HL-60/S4 treated with phorbol 12-myristate 13-acetate at 8.2 ng/mL for 4 days and 3 days (cell line): Measurements from ENCODE around the gene EIF3K.
"Not testable (repeated sequence)": the region's sequence is repeated elsewhere in the genome, so short reads cannot be mapped to it uniquely, and the experiment has no call there.

ENCODE experiments used
- in situ Hi-C: fragments of 300-500 bp; cut with MboI; formaldehyde crosslinking; loops from 2 replicates; pipeline ENCODE4 v1.15.0; 2022; ENCODE audit warnings: low sequenced_read_pairs

The EIF3K gene, protein sequence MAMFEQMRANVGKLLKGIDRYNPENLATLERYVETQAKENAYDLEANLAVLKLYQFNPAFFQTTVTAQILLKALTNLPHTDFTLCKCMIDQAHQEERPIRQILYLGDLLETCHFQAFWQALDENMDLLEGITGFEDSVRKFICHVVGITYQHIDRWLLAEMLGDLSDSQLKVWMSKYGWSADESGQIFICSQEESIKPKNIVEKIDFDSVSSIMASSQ

DNA sequence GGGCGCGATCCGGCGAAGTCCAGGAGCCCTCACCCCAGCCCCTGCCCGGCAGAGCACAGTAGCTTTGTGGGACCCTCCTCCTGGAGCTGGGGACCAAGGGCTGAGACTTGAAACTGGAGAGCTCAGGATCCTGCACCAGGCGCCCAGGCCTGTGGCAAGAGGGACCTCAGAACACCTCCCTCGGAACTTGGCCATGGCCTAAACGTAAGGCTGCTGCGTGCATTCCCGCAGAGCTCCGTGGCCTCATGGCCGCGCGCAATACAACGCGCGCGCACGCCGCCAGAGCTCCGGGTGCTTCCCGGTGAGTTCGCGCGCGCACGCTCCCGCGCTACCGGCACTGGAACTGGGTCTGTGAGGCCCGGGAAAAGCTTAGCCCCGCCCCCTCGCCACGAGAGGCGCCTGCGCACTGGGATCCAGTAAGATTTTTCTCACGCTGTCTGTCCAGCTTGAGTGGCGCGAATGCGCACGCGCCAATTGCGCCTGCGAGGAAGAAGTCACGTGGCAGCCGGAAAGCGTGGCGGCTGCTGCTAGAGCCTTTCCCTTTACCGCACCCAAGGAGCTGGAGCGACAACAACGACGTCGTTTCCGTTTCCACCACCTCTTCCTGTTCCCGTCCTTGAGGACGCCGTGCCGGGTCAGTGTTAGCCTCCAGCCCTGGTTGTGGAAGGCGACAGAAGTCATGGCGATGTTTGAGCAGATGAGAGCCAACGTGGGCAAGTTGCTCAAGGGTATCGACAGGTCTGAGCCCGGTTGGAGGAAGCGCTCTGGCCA lies at the start of gene EIF3K:
Gene EIF3K, plus strand, starts transcription at position 599 of the 771 bp plus-strand sequence. Its CDS starts 81 bp downstream, at position 680.
- in situ Hi-C loops, result no loop called here

DNA sequence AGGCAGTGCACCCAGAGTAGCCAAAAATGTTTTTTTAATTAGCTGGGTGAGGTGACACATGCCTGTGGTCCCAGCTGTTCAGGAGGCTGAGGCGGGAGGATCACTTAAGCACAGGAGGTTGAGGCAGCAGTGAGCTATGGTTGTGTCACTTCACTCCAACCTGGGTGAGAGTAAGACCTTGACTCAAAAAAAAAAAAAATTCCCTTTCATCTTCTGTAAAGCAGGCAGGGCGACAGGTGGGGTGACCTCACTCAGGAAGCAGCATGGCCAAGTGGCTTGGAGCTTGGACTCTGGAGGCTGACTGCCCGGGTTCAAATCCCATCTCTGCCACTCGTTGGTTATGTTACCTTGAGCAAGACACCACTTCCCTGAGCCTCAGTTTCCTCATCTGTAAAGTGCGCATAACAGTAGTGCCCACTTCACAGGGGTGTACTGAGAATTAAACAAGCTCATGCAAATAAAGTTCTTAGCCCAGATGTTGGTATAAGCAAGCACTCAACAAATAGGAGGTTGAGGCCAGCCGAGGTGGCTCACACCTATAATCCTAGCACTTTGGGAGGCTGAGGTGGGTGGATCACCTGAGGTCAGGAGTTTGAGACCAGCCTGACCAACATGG lies 49.5 kb upstream of the EIF3K start:
- in situ Hi-C loops, result no loop called here

DNA sequence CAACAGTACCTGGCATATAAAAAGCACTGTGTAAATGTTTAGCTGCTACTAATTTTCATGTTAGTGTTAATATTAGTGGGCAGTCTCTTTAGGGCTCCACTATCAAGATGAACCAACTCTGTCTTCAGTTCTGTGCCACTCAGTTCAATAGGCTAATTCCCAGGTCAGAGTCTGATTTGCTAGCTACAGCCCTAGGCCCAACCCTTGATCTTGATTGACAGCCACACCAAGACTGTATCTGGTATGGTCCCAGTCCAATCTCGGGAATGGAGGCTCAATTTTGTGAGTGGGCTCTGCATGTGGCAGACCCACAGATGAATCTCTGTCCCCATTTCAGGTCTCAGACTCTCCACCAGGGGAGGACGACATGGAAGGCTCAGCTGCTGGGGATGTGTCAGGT lies 47.3 kb upstream of the EIF3K start:
- in situ Hi-C loops, result no loop called here

DNA sequence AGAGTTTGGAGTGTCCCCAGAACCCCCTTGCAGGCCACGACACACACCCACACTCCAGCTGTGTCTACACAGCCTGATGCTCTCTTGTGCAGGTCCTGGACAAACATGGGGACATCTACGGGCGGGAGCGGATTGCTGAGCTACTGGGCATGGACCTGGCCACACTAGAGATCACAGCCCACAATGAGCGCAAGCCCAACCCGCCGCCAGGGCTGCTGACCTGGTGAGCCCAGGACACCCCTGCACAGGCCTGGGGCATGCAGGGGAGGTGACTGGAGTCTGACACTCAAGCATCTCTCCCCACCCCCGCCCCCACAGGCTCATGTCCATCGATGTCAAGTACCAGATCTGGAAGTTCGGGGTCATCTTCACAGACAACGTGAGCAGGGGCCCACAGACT lies 41.2 kb upstream of the EIF3K start:
- in situ Hi-C loops, result no loop called here

DNA sequence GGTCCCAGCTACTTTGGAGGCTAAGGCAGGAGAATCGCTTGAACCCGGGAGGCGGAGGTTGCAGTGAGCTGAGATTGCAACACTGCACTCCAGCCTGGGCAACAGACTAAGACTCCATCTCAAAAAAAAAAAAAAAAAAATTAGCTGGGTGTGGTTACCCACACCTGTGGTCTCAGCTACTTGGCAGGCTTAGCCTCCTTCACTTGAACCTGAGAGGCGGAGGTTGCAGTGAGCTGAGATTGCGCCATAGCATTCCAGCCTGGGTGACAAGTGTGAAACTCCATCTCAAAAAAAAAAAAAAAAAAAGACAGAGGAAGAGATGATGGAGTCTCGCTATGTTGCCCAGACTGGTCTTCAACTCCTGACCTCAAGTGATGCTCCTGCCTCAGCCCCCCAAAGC lies 39.7 kb upstream of the EIF3K start:
- in situ Hi-C loops, result not testable (repeated sequence)

DNA sequence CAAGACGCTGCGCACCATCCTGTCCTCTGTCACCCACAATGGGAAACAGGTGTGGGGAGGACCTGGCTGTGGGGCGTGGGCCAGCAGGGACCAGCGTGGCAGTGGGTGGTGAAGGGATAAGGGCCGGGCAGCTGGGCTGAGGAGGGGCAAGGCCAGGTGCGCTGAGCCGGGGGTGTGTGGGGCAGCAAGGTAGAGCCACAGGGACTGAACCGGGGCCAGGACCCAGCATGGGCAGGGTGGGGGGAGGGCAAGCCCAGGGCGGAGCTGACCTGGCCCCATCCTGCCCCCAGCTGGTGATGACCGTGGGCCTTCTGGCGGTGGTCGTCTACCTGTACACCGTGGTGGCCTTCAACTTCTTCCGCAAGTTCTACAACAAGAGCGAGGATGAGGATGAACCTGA lies 38.9 kb upstream of the EIF3K start:
- in situ Hi-C loops, result no loop called here

DNA sequence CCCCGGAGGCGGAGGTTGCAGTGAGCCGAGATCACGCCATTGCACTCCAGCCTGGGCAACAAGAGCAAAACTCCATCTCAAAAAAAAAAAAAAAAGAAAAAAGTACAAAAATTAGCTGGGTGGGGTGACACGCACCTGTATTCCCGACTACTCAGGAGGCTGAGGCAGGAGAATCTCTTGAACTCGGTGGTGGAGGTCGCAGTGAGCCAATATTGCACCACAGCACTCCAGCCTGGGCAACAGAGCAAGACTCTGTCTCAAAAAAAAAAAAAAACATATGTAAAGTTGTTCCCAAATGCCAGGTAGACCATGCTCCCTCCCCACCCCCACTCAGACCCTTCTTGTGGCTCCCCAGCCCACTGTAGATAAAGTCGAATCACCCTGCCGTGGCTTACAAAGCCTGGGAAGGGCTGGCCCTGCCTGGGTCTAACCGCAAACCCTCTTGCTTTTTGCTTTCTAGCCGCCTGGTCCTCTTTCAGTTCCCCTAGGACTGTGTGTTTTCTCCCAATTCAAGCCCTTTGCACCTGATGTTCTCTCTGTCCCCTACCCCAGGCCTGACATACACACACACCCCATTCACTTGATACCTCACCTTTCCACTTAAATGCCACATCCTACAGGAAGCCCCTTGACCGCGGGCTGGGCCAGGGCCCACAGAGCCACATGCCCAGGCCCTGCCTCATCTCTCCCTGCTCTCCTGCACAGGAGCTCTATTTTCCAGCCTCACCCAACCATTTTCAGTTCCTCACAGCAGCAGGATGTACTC lies 35.6 kb upstream of the EIF3K start:
- in situ Hi-C loops, result no loop called here

DNA sequence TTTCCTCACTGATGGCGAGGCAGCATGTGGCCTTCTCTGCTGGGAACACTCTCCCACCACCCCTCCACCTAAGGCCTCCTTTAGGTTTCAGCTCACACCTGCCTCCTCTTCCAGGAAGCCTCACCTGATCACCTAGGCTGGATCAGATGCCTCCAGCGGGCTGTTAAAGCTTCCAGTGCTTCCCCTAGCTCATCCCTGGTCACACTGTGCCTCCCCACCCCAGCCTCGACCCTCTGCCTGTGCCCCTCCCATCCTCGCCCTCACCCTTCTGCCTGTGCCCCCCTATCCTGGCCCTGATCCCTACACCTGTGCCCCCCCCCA lies 35.0 kb upstream of the EIF3K start:
- in situ Hi-C loops, result no loop called here

DNA sequence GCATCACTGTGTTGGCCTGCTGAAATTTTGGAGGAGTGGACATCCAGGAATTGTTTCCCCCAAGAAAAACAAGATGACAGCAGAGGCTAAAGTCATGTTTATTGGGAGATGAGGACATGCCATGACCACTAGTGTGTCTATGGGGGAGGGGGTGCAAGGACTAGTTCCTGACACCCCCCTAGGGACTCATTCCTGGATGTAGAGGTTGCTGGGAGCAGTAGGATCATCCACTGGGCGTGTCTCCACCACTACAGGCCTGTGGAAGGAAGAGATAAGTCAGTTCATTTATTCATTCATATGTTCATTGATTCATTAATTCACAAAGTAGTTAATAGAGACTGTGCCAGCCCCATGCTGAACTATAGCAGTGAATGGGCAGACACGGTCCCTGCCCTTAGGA lies 31.4 kb upstream of the EIF3K start:
- in situ Hi-C loops, result no loop called here

DNA sequence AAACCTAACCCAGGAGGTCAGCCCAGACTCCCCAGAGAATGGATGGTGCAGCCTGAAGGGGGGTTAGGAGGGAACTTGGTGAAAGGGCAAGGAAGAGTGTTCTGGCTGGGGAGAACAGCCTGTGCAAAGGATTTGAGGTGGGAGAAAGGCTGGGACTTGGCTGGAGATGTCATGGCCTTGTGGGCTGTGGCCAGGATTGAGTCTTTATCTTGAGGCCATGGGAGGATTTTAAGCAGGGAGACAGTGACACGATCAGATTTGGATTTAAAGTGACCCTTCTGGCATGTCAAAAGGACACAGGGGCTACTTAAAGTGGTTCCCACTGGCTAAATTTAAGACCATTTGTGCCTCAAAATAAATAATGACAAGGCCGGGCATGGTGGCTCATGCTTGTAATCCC lies 30.9 kb upstream of the EIF3K start:
- in situ Hi-C loops, result no loop called here

DNA sequence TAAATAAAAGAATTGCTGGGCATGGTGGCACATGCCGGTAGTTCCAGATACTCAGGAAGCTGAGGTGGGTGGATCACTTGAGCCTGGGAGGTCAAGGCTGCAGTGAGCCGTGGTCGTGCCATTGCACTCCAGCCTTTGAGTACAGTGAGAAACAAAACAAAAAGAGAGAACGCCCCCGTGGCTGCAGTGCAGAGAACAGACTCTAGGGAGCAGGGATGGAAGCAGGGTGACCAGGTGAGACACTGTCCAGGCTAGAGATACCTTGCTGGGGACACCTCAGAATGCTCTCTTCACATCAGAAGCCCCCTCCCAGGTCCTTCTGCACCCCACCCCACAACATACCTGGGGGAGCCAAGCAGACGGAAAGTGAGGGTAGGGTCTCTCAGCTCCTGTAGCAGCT lies 26.0 kb upstream of the EIF3K start:
- in situ Hi-C loops, result no loop called here

DNA sequence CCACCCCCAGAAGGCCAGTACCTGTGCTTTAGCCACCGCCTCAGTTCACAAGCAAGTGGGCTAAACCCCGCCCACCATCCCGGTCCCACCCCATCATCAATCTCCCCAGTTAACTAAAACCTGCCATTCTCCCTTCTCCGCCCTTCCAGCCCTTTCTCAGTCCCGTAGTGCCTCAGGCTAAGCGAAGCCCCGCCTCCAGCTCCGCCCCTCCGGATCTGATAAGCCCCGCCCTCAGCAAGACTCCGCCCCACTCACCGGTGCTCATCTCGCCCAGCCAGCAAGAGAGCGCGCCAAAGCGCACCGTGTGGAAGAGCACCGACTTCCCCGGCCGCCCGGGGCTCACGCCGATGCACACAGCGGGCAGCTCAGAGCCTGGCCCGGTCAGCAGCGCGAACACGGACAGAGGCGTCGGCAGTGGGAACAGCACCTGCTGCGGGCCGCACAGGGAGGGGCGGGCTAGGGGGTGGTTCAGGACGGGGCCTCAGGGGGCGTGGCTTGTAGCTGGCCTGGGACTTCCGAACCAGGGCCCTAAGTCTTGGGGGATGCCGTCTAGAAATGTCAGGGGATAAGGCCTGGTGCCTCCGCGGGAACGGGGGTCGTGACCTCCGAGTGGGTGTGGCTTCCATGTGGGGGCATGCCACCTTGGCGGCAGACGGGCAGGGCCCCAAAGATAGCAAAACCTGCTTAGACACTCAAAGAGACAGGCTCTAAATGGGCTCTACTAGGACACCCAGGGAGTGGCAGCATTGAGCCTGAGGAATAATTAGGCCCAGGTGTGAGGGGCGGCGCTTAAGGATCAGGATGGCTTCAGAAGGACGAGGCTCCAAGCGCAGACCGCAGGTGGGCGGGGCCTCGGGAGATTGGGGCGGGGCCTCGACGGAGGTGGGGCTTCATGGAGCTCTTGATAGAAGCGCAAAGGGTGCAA lies 22.7 kb upstream of the EIF3K start:
- in situ Hi-C loops, result no loop called here

DNA sequence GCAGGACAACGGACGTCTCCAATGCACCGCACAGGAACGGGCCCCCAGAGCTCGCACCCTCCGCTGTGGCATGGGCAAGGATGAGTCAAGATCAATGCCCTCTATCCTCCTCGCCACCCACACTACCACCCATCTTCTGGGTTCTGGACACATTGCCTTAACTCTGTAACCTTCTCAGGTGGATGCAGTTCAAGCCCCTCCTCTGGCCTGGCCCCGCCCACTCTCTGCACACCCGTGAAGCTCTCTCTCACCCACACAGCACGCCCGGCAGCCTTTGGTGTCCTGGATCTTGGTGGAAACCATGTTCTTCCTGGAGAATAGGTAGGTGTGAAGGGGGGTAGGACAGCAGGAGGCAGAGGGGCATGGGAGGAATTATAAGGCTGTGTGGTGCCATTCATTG lies 21.9 kb upstream of the EIF3K start:
- in situ Hi-C loops, result no loop called here

DNA sequence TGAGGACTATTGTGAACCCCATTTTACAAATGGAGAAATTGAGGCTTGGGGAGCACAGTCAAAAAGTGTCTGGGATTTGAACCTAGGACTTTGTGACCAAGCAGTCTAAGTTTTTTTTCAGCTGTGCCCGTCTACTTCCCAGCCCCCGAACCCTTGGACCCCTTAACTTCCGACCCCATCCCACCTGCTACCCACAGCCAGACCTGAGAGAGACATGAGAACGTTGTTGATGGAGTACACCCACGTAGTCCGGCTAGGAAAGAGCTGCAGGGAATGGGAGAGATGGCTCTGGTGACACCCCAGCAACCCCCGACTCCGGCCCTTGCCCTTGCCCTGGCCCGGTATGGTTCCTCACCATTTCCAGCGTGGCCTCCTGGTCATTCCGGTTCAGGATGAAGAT lies 19.3 kb upstream of the EIF3K start:
- in situ Hi-C loops, result no loop called here

DNA sequence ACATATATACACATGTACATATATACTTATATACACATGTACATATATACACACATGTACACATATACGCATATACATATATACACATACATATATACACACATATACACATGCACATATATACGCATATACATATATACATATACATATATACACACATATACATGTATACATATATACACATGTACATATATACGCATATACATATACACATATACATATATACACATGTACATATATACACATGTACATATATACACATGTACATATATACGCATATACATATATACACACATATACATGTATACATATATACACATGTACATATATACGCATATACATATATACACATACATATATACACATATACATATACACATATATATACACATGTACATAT lies 16.1 kb upstream of the EIF3K start:
- in situ Hi-C loops, result not testable (repeated sequence)

DNA sequence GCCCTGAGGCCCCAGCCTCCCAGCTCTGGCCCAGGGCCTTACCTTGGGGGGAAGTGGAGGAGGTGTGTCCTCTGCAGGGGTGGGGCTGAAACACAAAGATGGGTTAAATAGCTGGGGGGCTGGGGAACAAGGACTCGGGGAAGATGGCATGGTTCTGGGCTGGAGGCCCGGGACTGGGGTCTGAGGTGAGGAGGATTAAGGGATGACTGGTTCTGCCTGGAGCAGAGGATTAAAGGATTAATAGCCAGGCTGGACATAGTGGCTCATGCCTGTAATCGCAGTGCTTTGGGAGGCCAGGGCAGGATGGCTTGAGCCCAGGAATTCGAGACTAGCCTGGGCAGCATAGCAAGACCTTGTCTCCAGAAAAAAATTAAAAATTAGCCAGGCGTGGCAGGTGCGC lies 12.9 kb upstream of the EIF3K start:
- in situ Hi-C loops, result no loop called here

DNA sequence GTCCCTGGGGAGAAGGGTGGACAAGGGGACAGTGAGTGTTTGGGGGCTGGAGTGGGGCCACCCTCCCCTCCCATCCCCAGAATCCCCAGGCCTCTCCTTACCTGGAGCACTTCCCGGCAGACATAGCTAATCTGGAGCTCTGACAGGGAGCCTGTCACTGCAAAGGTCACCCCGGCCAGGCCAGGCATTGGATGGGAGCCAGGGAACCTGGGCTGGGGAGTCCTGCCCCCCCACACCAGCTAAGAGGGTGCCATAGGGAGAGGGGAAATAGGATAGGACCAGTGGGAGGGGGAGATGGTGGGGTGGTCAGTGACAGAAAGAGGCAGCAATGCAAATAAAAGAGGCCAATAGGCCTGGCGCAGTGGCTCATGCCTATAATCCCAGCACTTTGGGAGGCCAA lies 4.7 kb upstream of the EIF3K start:
- in situ Hi-C loops, result no loop called here

DNA sequence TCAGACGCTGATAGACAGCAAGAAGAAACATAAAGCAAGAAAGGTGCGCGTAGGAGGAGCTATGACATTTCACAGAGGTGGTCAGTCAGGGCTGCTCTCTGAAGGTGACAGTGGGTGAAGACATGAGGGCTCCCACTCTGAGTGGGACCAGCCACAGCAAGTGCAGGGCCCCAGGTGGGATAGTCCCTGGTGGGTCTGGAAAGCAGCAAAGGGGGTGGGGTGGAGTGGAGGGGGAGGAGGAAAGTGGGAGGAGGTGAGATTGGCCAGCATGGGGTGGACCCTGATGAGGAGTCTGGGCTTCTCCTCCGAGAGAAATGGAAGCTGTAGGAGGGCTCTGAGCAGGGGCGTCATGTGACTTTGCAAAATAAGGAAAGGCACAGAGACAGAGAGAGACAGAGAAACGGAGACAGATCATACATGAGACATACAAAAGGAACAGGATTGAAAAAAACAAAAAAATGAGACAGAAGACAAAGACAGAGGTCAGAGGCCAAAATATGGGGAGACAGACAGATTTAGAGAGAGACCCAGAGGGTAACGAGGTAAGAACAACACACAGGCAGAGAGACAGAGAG lies 3.9 kb upstream of the EIF3K start:
- in situ Hi-C loops, result no loop called here

DNA sequence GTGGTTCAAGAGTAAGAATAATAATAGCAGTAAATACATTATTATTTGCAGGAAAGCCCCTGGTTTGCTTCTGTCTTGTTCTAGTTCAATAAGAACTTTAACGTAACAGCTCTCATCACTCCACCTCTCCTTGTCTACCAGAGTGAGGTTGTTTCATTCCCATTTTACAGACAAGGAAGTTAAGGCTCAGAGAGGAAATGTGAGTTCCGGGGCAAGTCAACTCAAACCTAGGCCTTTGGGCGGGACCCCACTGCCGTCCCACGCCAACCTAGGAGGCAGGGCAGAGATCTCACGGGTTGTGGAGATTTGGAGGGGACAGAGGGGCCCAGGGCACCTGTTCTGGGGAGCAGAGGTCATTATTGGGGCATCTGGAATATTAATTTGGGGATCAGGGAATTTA lies 2.7 kb upstream of the EIF3K start:
- in situ Hi-C loops, result no loop called here

DNA sequence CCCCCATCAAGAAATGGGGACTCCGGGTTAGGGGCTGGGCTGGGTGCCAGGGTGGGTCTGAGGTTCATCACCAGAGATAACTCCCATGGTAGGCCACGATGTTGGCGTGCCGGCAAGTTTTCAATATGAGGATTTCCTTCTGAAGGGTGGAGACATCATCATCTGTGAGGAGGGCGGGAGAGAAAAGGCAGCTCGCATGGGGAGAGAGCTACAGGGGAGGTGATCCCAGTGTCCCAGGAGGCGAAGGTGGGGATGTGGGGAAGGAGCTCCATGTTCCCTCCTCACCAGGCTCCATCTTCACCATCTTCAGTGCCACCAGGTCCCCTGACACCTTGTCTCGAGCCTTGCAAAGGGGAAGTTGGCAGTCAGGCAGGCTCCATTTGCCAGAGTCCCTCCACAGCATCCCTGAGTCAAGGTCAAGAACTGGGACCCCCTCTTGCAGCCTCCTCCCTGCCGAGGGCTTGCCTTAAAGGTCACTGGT lies 1.7 kb upstream of the EIF3K start:
- in situ Hi-C loops, result no loop called here
